HepG2 (cell line): ENCODE results near the gene FAM3B. TPM values are rescaled to one million over a fixed set of nuclear protein-coding genes. Genes with fewer than 3 reads are reported as not detected.

Source experiments
- ISX ChIP-seq: sonication (generic); formaldehyde crosslinking; conservative IDR thresholded peaks from 2 replicates; pipeline ENCODE4 v1.5.0; 2020; ENCODE audit warnings: missing genetic modification reagents
- MXI1 ChIP-seq: IDR thresholded peaks from 3 replicates; pipeline ENCODE4 v1.6.1; 2012; ENCODE audit warnings: low read depth, low read length, inconsistent platforms, borderline replicate concordance
- NR0B2 ChIP-seq: sonication (generic); formaldehyde crosslinking; IDR thresholded peaks from 2 replicates; pipeline ENCODE4 v1.4.0; 2020; ENCODE audit warnings: mild to moderate bottlenecking, missing genetic modification reagents
- PRDM10 ChIP-seq: sonication (generic); formaldehyde crosslinking; IDR thresholded peaks from 2 replicates; pipeline ENCODE4 v1.4.0; 2020; ENCODE audit warnings: low read depth, missing genetic modification reagents
- PRMT3 ChIP-seq: sonication (generic); formaldehyde crosslinking; IDR thresholded peaks from 2 replicates; pipeline ENCODE4 v1.8.1; 2022; ENCODE audit warnings: low read depth, mild to moderate bottlenecking, moderate library complexity, missing genetic modification reagents, borderline replicate concordance
- THAP9 ChIP-seq: sonication (generic); formaldehyde crosslinking; IDR thresholded peaks from 2 replicates; pipeline ENCODE4; 2020; ENCODE audit warnings: missing genetic modification reagents, mild to moderate bottlenecking, borderline replicate concordance
- TIGD3 ChIP-seq: sonication (generic); formaldehyde crosslinking; IDR thresholded peaks from 2 replicates; pipeline ENCODE4 v1.5.1; 2020; ENCODE audit warnings: mild to moderate bottlenecking, missing genetic modification reagents, borderline replicate concordance
- TOPORS ChIP-seq: sonication (generic); formaldehyde crosslinking; IDR thresholded peaks from 2 replicates; pipeline ENCODE4 v1.8.0; 2023; ENCODE audit warnings: mild to moderate bottlenecking, missing genetic modification reagents
- ZNF124 ChIP-seq: sonication (generic); formaldehyde crosslinking; IDR thresholded peaks from 2 replicates; pipeline ENCODE4 v1.4.0; 2020; ENCODE audit warnings: missing genetic modification reagents
- ZNF281 ChIP-seq: sonication (generic); formaldehyde crosslinking; IDR thresholded peaks from 2 replicates; pipeline ENCODE4 v1.4.0; 2020; ENCODE audit warnings: missing genetic modification reagents, borderline replicate concordance
- ZNF362 ChIP-seq: sonication (generic); formaldehyde crosslinking; IDR thresholded peaks from 2 replicates; pipeline ENCODE4 v1.4.0; 2020; ENCODE audit warnings: missing genetic modification reagents, mild to moderate bottlenecking, borderline replicate concordance
- ZSCAN21 ChIP-seq: sonication (generic); formaldehyde crosslinking; IDR thresholded peaks from 2 replicates; pipeline ENCODE4 v1.8.0; 2022; ENCODE audit warnings: mild to moderate bottlenecking, missing genetic modification reagents, moderate library complexity, borderline replicate concordance
- polyA plus RNA-seq, 8 experiments: library from polyadenylated mRNA; depleted of rRNA in 3 of 8; stranded (reverse) in 7 of 8; unstranded in 1 of 8; fragments of >200 nt; fragmentation: Illumina TruSeq in 4 of 8; extraction: Trizol in 4 of 8; gene quantifications; 2 replicates each; pipeline versions ENCODE4 v1.2.1 to v1.2.3, GENCODE V29; 2011 to 2016; ENCODE audit warnings: low read depth in 4 of 8, missing spikeins in 1 of 8, mixed read lengths in 1 of 8; ENCODE audit not compliant: insufficient read depth in 1 of 8
- total RNA-seq, 5 experiments: library from RNA; depleted of rRNA; stranded (reverse); fragments of >200 nt; fragmentation: Illumina TruSeq; extraction: Trizol; gene quantifications; 2 replicates each; pipeline ENCODE4 v1.2.3, GENCODE V29; 2016; ENCODE audit warnings: low read depth in 1 of 5

FAM3B gene
- total and polyA plus RNA-seq, 2 of the 13 experiments (the other 11 are each of a cell fraction or from before 2014, with no cell fraction given), result 46.5 to 62.0 TPM

GRCh38 chr21:41322496-41323382 lies 6.1 kb downstream of the FAM3B start (continued):
- peak; percentile 78 for TF ChIP-seq TOPORS (CRISPR knock-in tag)
- TF ChIP-seq ZNF281 (CRISPR knock-in tag), result peak; percentile 96
- peak; percentile 64; the same call in 1 of the 2 replicates for TF ChIP-seq TIGD3 (CRISPR knock-in tag)
- TF ChIP-seq ZNF124, result no peak; the same call in 1 of the 2 replicates
- no peak for TF ChIP-seq ISX (CRISPR knock-in tag)
- peak; percentile 23; the same call in 1 of the 2 replicates for TF ChIP-seq ZSCAN21 (CRISPR knock-in tag)
- TF ChIP-seq NR0B2 (CRISPR knock-in tag), result peak; percentile 7; the same call in 1 of the 2 replicates
- peak; percentile 57 for TF ChIP-seq THAP9 (CRISPR knock-in tag)
- TF ChIP-seq ZNF362 (CRISPR knock-in tag), result peak; percentile 68; the same call in 1 of the 2 replicates
- peak; percentile 36; the same call in 1 of the 3 replicates for TF ChIP-seq MXI1
- no peak; the same call in 1 of the 2 replicates for TF ChIP-seq PRMT3 (CRISPR knock-in tag)
- TF ChIP-seq PRDM10 (CRISPR knock-in tag), result peak; percentile 48; the same call in 1 of the 2 replicates
